GM12873 (cell line): ENCODE data around the gene CKAP5.

Experiments
- CTCF ChIP-seq: IDR thresholded peaks from 2 replicates; pipeline ENCODE4 v1.5.1; 2012; ENCODE audit warnings: low read depth, mild to moderate bottlenecking, moderate library complexity, low read length, control low read depth; ENCODE audit not compliant: insufficient read depth; ENCODE audit errors: missing control alignments

The CKAP5 gene

DNA sequence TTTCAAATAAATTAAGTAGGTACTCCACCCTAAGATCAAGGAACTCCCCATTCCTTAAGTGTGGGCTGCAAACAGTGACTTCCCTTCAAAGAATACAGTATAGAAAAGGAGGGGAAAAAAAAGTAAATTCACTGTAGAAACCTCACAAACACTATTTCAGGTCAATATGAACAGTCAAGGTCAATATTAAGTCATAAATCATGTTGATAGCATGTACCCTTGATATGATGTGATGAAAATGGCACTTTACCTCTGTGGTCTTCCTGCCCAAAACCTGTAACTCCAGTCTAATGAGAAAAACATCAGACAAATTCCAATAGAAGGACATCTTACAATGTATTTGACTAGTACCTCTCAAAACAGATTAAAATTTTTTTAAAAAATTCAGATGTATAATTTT lies 8.2 kb downstream of the CKAP5 start:
- no peak for TF ChIP-seq CTCF

GRCh38 chr11:46836870-46837269 lies 9.2 kb downstream of the CKAP5 start:
- TF ChIP-seq CTCF: no peak

DNA sequence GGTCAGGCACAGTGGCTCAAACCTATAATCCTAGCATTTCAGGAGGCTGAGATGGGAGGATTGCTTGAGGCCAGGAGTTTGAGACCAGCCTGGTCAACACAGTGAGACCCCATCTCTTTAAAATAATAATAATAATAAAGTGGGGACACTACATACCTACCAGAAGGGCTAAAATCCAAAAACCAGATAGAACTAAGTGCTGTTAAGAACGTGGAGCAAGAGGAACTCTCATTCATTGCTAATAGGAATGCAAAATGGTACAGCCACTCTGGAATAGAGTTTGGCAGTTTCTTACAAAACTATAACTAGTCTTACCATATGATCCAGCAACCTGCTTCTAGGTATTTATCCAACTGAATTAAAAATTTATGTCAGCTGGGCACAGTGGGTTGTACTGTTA lies 9.6 kb downstream of the CKAP5 start:
- no peak for TF ChIP-seq CTCF

- TF ChIP-seq CTCF: no peak
These were observed 10.2 kb downstream of the CKAP5 start for GRCh38 chr11:46835897-46836296.

GRCh38 chr11:46834821-46835220 lies 11.3 kb downstream of the CKAP5 start:
- TF ChIP-seq CTCF: no peak

DNA sequence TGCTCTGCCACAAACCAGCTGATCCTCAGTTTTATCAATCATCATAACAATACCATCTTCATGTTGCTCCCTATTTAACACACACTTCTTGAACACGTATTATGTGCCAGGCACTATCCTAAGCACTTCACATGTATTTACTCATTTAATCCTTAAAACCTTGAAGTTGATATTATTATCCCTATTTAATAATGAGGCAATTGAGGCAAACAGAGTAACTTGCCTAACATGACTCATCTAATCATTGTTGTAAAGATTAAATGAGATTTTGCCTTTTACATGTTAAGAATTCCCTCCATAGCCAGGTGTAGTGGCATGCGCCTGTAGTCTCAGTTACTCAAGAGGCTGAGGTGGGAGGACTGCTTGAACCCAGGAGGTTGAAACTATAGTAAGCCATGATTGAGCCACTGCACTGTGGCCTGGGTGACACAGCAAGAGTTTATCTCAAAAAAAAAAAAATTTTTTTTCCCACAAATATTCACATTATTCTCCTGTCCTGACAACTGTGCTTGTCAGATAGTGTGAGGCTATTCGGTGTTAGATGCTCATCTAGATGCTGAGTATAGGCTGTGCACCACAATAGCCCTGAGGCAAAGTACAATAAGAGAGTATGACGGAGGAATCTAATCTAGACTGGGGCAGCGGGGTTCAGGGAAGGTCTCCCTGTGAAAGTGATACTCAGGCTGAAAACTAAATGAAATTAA lies 13.4 kb downstream of the CKAP5 start:
- no peak for TF ChIP-seq CTCF

DNA sequence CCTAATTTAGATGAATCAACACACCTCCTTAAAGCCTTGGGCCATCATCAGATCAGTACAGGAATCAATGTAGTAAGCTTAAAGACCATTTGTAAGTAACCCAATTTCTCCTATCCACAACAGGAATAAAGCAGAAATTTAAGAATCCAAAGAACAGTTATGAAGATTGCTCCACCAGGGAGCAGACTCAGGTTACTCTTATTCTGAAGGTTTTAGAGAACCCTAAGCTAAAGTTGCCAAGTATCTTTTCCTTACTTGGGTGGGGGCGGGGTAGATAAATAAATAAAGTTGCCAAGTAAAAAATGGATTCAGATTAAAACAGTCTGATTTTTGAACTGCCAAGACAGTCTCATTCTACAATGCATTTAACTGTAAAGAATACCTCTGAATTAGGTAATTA lies 18.1 kb downstream of the CKAP5 start:
- no peak for TF ChIP-seq CTCF
